Heart left ventricle (tissue), 16 donors: ENCODE data around the gene CLIC6. TPM values are rescaled to one million over a fixed set of nuclear protein-coding genes. Genes with fewer than 3 reads are reported as not detected.

ENCODE experiments used
- ATAC-seq, 4 donors: fragments of 200-7000 bp; cut with Tn5 transposase; one replicate each; pipeline ENCODE4 v1.9.1; 2020 to 2022; ENCODE audit warnings: moderate library complexity in 4 of 4, mild to moderate bottlenecking in 3 of 4, moderate number of reproducible peaks in 1 of 4
- DNase-seq, 5 donors: peaks; one replicate each; pipeline ENCODE4 v3.0.0-alpha.2; 2020
- H3K27ac ChIP-seq, 12 donors: fragments of 200-600 bp; sonication (generic) in 4 of 12; one replicate each; pipeline versions ENCODE4 v1.5.0 to v1.8.0; 2016 to 2022; ENCODE audit warnings: mild to moderate bottlenecking in 2 of 12
- H3K27me3 ChIP-seq, 9 donors: fragments of 200-600 bp; sonication (generic) in 2 of 9; one replicate each; pipeline versions ENCODE4 v1.5.1 to v1.8.0; 2016 to 2022; ENCODE audit warnings: mild to moderate bottlenecking in 3 of 9
- H3K36me3 ChIP-seq, 9 donors: fragments of 200-600 bp; sonication (generic) in 2 of 9; one replicate each; pipeline versions ENCODE4 v1.5.0 to v1.8.0; 2018 to 2022; ENCODE audit warnings: mild to moderate bottlenecking in 2 of 9
- H3K4me1 ChIP-seq, 12 donors: fragments of 200-600 bp; sonication (generic) in 4 of 12; one replicate each; pipeline versions ENCODE4 v1.5.0 to v1.8.0; 2016 to 2022; ENCODE audit warnings: mild to moderate bottlenecking in 3 of 12
- H3K4me3 ChIP-seq, 12 donors: fragments of 200-600 bp; sonication (generic) in 4 of 12; one replicate each; pipeline versions ENCODE4 v1.5.0 to v1.8.0; 2017 to 2022; ENCODE audit warnings: mild to moderate bottlenecking in 9 of 12, moderate library complexity in 4 of 12
- H3K9me3 ChIP-seq, 12 donors: fragments of 200-600 bp; sonication (generic) in 4 of 12; one replicate each; pipeline versions ENCODE4 v1.5.0 to v1.8.0; 2016 to 2022; ENCODE audit warnings: mild to moderate bottlenecking in 1 of 12
- CTCF ChIP-seq, 12 donors: fragments of 200-600 bp; sonication (generic) in 4 of 12; IDR thresholded peaks; one replicate each; pipeline versions ENCODE4 v1.5.0 to v1.8.0; 2018 to 2022; ENCODE audit warnings: antibody characterized with exemption in 12 of 12, mild to moderate bottlenecking in 5 of 12
- POLR2A ChIP-seq, 2 donors: fragments of 450-650 bp; IDR thresholded peaks; one replicate each; pipeline ENCODE4 v1.6.1; 2017; ENCODE audit warnings: antibody characterized with exemption in 2 of 2, mild to moderate bottlenecking in 2 of 2, moderate library complexity in 2 of 2
- WGBS, 4 donors: extraction: QIAGEN DNeasy Blood & Tissue Kit in 2 of 4; methylation state at CpG; one replicate each; pipeline versions ENCODE4 v1.1.5 to v1.1.7; 2013 to 2018; 5-methylcytosine and 5-hydroxymethylcytosine counted together
- intact Hi-C, 10 donors: fragments of 100-400 bp; cut with DNase I; formaldehyde crosslinking; loops; one replicate each; pipeline versions ENCODE4 v1.11.1 to v1.14.2; 2022
- polyA plus RNA-seq, 2 donors: library from polyadenylated mRNA; stranded (reverse); fragments of 200-250 nt; gene quantifications; one replicate each; pipeline ENCODE4 v1.2.3, GENCODE V29; 2013
- total RNA-seq, 9 donors: library from RNA; depleted of rRNA in 2 of 9; stranded (reverse); fragments of >200 nt in 2 of 9; fragmentation: NEBNext Ultra II Directional in 3 of 9; extraction: Animal tissue kit (Norgen Biotek cat#: 25700) in 3 of 9; gene quantifications; one replicate each; pipeline versions ENCODE4 v1.1.0 to v1.2.4, GENCODE V29; 2016 to 2023
- donor health status: ischemic (EF 13 %, LVEDD 7.1; RV severe dilation, severe dysfunction).
- donor health status: healthy with polysubstance abuse.
- donor health status: DM: no; HTN: yes; CAD: no.
- donor health status: DM: no; HTN: no; CAD: no.
- donor health status: ischemic (EF 25% LVEDD 6.9; RV normal size, moderate dysfunction).
- donor health status: ischemic (EF 25% LVEDD 5.7; RV mildly dilated, moderate dysfunction).
- donor health status: healthy.
- donor health status: DM: yes; HTN: yes; CAD: no.
- donor health status: ischemic (EF 35%, LVEDD 5.7; RV mildly dilated, moderate dysfunction).
- donor health status: nonischemic (EF 11% LVEDD 7.7; RV severe dilation, severe dysfunction).
- donor health status: DM: yes; HTN: yes; CAD: no.
- donor health status: PGD.
- donor health status: ischemic (EF 29% LVEDD 5.4; RV normal size, mild dysfunction).
- donor health status: nonischemic (EF 23%, LVEDD 6.1; RV moderate dilation, normal function).

The CLIC6 gene
- total and polyA plus RNA-seq, 11 donors, result 2.6 to 15.7 (median 7.5) TPM

GRCh38 chr21:34696121-34696520, 27.3 kb downstream of the CLIC6 start:
- intact Hi-C loops, result loop anchor here in 2 of 10 donors (5.0 to 10.0 kb wide), 3 partner anchors 59 to 1246 kb away; no protein-coding TSS in a partner anchor
- H3K9me3 ChIP-seq, result peaks cover 0 to 9% (median 0%) of the 10 kb centered on the region in 12 donors
- no peak overlapping the region for H3K27ac ChIP-seq
- ATAC-seq (no peak), DNase-seq (no peak)
- no peaks in the 10 kb centered on the region for H3K36me3 ChIP-seq
- H3K4me3 ChIP-seq, result no peak overlapping the region
- WGBS, 4 donors, result 88 to 100% (median 94%) methylated on average over 1 of the region's 1 CpG
- no peak for TF ChIP-seq CTCF (IDR thresholded peaks at IDR 0.05)
- no peak for TF ChIP-seq POLR2A (IDR thresholded peaks at IDR 0.05)
- H3K4me1 ChIP-seq, result peaks cover 0 to 3% (median 0%) of the 10 kb centered on the region in 12 donors
- no peaks in the 10 kb centered on the region for H3K27me3 ChIP-seq

DNA sequence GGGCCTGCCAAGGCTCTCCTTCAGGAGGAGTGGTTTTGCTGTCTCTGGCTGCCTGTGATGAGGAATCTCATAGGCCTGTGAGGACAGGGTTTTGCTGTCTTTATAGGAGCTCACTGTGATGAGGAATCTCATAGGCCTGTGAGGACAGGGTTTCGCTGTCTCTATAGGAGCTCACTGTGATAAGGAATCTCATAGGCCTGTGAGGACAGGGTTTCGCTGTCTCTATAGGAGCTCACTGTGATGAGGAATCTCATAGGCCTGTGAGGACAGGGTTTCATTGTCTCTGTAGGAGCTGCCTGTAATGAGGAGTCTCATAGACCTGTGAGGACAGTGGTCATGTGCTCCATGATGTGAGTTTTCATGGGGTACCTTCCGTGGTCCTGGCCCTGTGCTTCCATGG, 29.0 kb downstream of the CLIC6 start:
- no peaks in the 10 kb centered on the region for H3K4me1 ChIP-seq
- no peaks in the 10 kb centered on the region for H3K27me3 ChIP-seq
- no peak overlapping the region for H3K4me3 ChIP-seq
- H3K9me3 ChIP-seq, result peaks cover 0 to 9% (median 0%) of the 10 kb centered on the region in 12 donors
- no peak for ATAC-seq
- H3K36me3 ChIP-seq, result no peaks in the 10 kb centered on the region
- H3K27ac ChIP-seq, result no peak overlapping the region
- intact Hi-C loops, result loop anchor here in 2 of 10 donors (5.0 to 10.0 kb wide), 3 partner anchors 57 to 1244 kb away; no protein-coding TSS in a partner anchor
- no peak for TF ChIP-seq POLR2A (IDR thresholded peaks at IDR 0.05)
- no peak for TF ChIP-seq CTCF (IDR thresholded peaks at IDR 0.05)
- DNase-seq, result no peak
- WGBS, 4 donors, result 94 to 100% (median 97%) methylated on average over 3 of the region's 3 CpGs

DNA sequence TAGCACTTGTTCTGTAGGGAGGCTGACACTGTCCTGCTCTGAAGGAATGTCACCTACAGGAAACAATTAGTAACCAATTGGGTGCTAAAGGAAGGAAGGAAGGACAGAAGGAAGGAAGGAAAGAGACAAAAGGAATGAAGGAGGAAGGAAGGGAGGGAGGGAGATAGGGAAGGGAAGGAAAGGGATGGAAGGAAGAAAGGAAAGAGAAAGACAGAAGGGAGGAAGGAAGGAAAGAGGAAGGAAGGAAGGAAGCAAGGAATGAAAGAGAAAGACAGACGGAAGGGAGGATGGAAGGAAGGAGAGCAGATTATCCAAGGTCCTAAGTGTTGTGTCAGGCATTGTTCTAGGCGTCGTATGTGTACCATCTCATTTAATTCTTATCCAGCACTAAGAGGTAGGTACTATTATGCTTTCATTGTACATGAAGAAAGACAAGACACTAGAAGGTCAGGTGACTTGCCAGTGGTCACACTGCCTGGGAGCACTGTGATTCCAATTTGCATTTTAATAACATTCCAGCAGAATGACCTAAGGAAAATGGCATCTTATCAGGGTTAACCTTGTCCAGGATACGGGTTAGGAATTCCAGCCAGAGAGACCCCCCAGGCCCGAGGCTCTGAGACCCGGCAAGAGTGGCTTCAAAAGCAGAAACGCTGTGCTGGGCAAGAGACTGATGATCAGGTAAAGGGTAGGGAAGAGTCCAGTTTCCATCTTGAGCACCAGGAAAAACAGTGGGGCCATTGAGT, 29.6 kb downstream of the CLIC6 start:
- H3K36me3 ChIP-seq, result no peaks in the 10 kb centered on the region
- ATAC-seq (no peak), DNase-seq (no peak)
- WGBS, 4 donors, result 49 to 59% (median 57%) methylated on average over 7 of the region's 7 CpGs
- TF ChIP-seq CTCF (IDR thresholded peaks at IDR 0.05), result no peak
- TF ChIP-seq POLR2A (IDR thresholded peaks at IDR 0.05), result no peak
- intact Hi-C loops, result loop anchor here in 2 of 10 donors (5.0 to 10.0 kb wide), 3 partner anchors 56 to 1244 kb away; no protein-coding TSS in a partner anchor
- no peak overlapping the region for H3K27ac ChIP-seq
- H3K9me3 ChIP-seq, result peaks cover 0 to 9% (median 0%) of the 10 kb centered on the region in 12 donors
- H3K27me3 ChIP-seq, result no peaks in the 10 kb centered on the region
- H3K4me1 ChIP-seq, result no peaks in the 10 kb centered on the region
- H3K4me3 ChIP-seq, result no peak overlapping the region

GRCh38 chr21:34700605-34701004, 31.8 kb downstream of the CLIC6 start:
- Histone ChIP-seq H3K4me3 (no peak overlapping the region), H3K36me3 (no peaks in the 10 kb centered on the region), H3K27me3 (peaks cover 0 to 3% (median 0%) of the 10 kb centered on the region in 9 donors), H3K4me1 (no peaks in the 10 kb centered on the region), H3K9me3 (no peaks in the 10 kb centered on the region), H3K27ac (no peak overlapping the region)
- no peak for ATAC-seq
- no peak for DNase-seq
- intact Hi-C loops, result no loop called here
- no peak for TF ChIP-seq POLR2A (IDR thresholded peaks at IDR 0.05)
- no peak for TF ChIP-seq CTCF (IDR thresholded peaks at IDR 0.05)
- WGBS, 4 donors, result 81 to 86% (median 84%) methylated on average over 10 of the region's 10 CpGs
